OCI-LY3 (cell line): ENCODE data around the gene FAM174B.

Experiments
- EZH2phosphoT487 ChIP-seq: fragments of 200-600 bp; shearing (Covaris generic); IDR thresholded peaks from 2 replicates; pipeline ENCODE4 v1.6.1; 2018; ENCODE audit warnings: antibody characterized with exemption, mixed run types, low read depth
- TF ChIP-seq, protein P1 (sequence below): fragments of 200-600, 300-600 bp; sonication (generic); IDR thresholded peaks from 2 replicates; pipeline ENCODE4 v1.5.1; 2014; ENCODE audit warnings: antibody characterized with exemption, low read length, low read depth

GRCh38 chr15:92603743-92604470 is 51.7 kb downstream of the FAM174B start:
- TF ChIP-seq, protein P1, sequence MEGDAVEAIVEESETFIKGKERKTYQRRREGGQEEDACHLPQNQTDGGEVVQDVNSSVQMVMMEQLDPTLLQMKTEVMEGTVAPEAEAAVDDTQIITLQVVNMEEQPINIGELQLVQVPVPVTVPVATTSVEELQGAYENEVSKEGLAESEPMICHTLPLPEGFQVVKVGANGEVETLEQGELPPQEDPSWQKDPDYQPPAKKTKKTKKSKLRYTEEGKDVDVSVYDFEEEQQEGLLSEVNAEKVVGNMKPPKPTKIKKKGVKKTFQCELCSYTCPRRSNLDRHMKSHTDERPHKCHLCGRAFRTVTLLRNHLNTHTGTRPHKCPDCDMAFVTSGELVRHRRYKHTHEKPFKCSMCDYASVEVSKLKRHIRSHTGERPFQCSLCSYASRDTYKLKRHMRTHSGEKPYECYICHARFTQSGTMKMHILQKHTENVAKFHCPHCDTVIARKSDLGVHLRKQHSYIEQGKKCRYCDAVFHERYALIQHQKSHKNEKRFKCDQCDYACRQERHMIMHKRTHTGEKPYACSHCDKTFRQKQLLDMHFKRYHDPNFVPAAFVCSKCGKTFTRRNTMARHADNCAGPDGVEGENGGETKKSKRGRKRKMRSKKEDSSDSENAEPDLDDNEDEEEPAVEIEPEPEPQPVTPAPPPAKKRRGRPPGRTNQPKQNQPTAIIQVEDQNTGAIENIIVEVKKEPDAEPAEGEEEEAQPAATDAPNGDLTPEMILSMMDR = no peak
- no peak for TF ChIP-seq EZH2phosphoT487
